Right lobe of liver (tissue), 6 donors: ENCODE measurements around the gene COL11A2. TPM values are rescaled to one million over a fixed set of nuclear protein-coding genes. Genes with fewer than 3 reads are reported as not detected.

Experiments used
- ATAC-seq, 4 donors: fragments of 200-7000 bp; cut with Tn5 transposase; one replicate each; pipeline ENCODE4 v1.9.1; 2020; ENCODE audit warnings: mild to moderate bottlenecking in 4 of 4, moderate library complexity in 4 of 4
- DNase-seq, 3 donors: peaks; one replicate each; pipeline ENCODE4 v3.0.0-alpha.2; 2020
- H3K27ac ChIP-seq, 3 donors: fragments of 200-600 bp; one replicate each; pipeline ENCODE4 v1.8.0; 2022
- H3K27me3 ChIP-seq, 2 donors: fragments of 200-600 bp; one replicate each; pipeline ENCODE4 v1.8.0; 2022
- H3K36me3 ChIP-seq, 4 donors: fragments of 200-600 bp; sonication (generic) in 1 of 4; one replicate each; pipeline versions ENCODE4 v1.5.1 to v1.8.0; 2017 to 2022; ENCODE audit warnings: control low read depth in 1 of 4
- H3K4me1 ChIP-seq, 4 donors: fragments of 200-600 bp; sonication (generic) in 1 of 4; one replicate each; pipeline versions ENCODE4 v1.5.1 to v1.8.0; 2017 to 2022; ENCODE audit warnings: control low read depth in 1 of 4
- H3K4me3 ChIP-seq, 3 donors: fragments of 200-600 bp; one replicate each; pipeline ENCODE4 v1.8.0; 2022
- H3K9me3 ChIP-seq, 4 donors: fragments of 200-600 bp; sonication (generic) in 1 of 4; one replicate each; pipeline versions ENCODE4 v1.5.1 to v1.8.0; 2017 to 2022; ENCODE audit warnings: control low read depth in 1 of 4
- POLR2A ChIP-seq: fragments of 450-650 bp; IDR thresholded peaks from one replicate; pipeline ENCODE4 v1.6.1; 2017; ENCODE audit warnings: antibody characterized with exemption, mild to moderate bottlenecking
- WGBS: methylation state at CpG from one replicate; pipeline ENCODE4 v1.1.6; 2018; ENCODE audit warnings: low coverage, low lambda C conversion rate; ENCODE audit not compliant: insufficient coverage; ENCODE audit errors: missing lambda C conversion rate; 5-methylcytosine and 5-hydroxymethylcytosine counted together
- intact Hi-C, 2 donors: fragments of 100-400 bp; cut with DNase I; formaldehyde crosslinking; loops; one replicate each; pipeline versions ENCODE4 v1.11.2 to v1.14.1; 2022
- total RNA-seq, 6 experiments: library from RNA; depleted of rRNA in 2 of 6; stranded (reverse); fragments of >200 nt in 2 of 6; fragmentation: NEBNext Ultra II Directional in 3 of 6; extraction: Animal tissue kit (Norgen Biotek cat#: 25700) in 3 of 6; gene quantifications; one replicate each; pipeline versions ENCODE4 v1.1.0 to v1.2.4, GENCODE V29; 2016 to 2023
- TF ChIP-seq, protein P1 (sequence below), 4 donors: fragments of 200-600 bp in 3 of 4; fragments of 450-650 bp in 1 of 4; IDR thresholded peaks; one replicate each; pipeline versions ENCODE4 v1.5.1 to v1.8.0; 2016 to 2022; ENCODE audit warnings: antibody characterized with exemption in 4 of 4, mild to moderate bottlenecking in 2 of 4
- donor health status: DM: no; HTN: yes; CAD: no.
- donor health status: DM: no; HTN: no; CAD: no.
- donor health status: DM: no; HTN: no; CAD: no.
- donor health status: DM: no; HTN: yes; CAD: no.
- donor health status: DM: no; HTN: yes; CAD: no.

Gene COL11A2
- total RNA-seq, 6 experiments from 2014 or later, result 0.06 to 1.4 (median 0.61) TPM

DNA sequence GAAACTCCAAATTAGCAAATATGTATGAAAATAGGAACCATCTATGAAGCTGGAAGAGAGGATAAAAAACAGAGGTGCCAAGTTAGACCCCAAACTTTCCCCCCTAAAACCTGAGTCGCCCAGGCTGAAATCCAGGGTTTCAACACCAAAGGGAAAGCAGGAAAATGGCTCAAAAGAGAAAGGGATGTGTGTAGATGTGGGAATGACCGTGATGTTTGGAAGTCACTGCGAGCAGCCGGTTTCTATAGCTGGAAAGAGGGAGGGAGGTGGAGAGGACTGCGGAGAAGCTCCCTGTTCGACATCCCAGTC, 20.5 kb upstream of the COL11A2 start:
- no peak for DNase-seq
- Histone ChIP-seq H3K27ac (no peak overlapping the region), H3K27me3 (no peaks in the 10 kb centered on the region), H3K9me3 (no peaks in the 10 kb centered on the region), H3K36me3 (peaks cover 0 to 14% (median 5%) of the 10 kb centered on the region in 4 donors), H3K4me3 (peak overlapping the region in 2 of 3 donors; percentile 20 to 32), H3K4me1 (peaks cover 0 to 16% (median 0%) of the 10 kb centered on the region in 4 donors)
- TF ChIP-seq POLR2A, result no peak
- TF ChIP-seq, protein P1, sequence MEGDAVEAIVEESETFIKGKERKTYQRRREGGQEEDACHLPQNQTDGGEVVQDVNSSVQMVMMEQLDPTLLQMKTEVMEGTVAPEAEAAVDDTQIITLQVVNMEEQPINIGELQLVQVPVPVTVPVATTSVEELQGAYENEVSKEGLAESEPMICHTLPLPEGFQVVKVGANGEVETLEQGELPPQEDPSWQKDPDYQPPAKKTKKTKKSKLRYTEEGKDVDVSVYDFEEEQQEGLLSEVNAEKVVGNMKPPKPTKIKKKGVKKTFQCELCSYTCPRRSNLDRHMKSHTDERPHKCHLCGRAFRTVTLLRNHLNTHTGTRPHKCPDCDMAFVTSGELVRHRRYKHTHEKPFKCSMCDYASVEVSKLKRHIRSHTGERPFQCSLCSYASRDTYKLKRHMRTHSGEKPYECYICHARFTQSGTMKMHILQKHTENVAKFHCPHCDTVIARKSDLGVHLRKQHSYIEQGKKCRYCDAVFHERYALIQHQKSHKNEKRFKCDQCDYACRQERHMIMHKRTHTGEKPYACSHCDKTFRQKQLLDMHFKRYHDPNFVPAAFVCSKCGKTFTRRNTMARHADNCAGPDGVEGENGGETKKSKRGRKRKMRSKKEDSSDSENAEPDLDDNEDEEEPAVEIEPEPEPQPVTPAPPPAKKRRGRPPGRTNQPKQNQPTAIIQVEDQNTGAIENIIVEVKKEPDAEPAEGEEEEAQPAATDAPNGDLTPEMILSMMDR (IDR thresholded peaks at IDR 0.05), result no peak
- intact Hi-C loops, result no loop called here
- no peak for ATAC-seq
- 2% methylated on average over 6 of the region's 6 CpGs for WGBS

DNA sequence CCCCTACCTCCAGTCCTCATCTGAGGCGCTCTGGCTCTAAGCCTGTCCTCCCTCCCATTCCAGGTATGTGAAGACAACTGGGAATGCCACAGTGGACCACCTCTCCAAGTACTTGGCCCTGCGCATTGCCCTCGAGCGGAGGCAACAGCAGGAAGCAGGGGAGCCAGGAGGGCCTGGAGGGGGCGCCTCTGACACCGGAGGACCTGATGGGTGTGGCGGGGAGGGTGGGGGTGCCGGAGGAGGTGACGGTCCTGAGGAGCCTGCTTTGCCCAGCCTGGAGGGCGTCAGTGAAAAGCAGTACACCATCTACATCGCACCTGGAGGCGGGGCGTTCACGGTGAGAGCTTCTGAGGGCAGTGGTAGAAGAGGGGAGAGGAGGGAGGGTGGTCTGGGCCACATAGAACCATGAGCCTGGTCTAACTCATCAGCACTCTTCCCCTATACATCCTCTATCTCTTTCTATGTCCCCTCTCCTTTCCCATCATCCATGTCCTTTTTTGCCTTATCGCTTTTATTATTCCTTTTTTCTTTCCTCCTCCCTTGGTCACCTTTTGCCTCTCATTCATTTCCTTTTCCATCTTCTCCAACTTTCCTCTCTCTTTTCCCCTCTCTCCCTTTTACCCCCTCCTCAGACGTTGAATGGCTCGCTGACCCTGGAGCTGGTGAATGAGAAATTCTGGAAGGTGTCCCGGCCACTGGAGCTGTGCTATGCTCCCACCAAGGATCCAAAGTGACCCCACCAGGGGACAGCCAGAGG, 19.6 kb upstream of the COL11A2 start:
- TF ChIP-seq, protein P1 (IDR thresholded peaks at IDR 0.05), result no peak
- TF ChIP-seq POLR2A, result no peak

DNA sequence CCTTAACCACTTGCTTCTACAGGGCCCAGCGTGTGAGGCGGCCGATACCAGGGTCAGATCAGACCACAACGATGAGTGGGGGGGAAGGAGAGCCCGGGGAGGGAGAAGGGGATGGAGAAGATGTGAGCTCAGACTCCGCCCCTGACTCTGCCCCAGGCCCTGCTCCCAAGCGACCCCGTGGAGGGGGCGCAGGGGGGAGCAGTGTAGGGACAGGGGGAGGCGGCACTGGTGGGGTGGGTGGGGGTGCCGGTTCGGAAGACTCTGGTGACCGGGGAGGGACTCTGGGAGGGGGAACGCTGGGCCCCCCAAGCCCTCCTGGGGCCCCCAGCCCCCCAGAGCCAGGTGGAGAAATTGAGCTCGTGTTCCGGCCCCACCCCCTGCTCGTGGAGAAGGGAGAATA, 18.9 kb upstream of the COL11A2 start:
- no peak overlapping the region for H3K27ac ChIP-seq
- DNase-seq (no peak), ATAC-seq (no peak)
- H3K36me3 ChIP-seq, result peaks cover 0 to 14% (median 5%) of the 10 kb centered on the region in 4 donors
- 78% methylated on average over 9 of the region's 17 CpGs for WGBS
- H3K27me3 ChIP-seq, result no peaks in the 10 kb centered on the region
- peaks cover 0 to 16% (median 0%) of the 10 kb centered on the region in 4 donors for H3K4me1 ChIP-seq
- intact Hi-C loops, result no loop called here
- no peak overlapping the region for H3K4me3 ChIP-seq
- TF ChIP-seq POLR2A, result no peak
- TF ChIP-seq, protein P1 (IDR thresholded peaks at IDR 0.05), result no peak
- H3K9me3 ChIP-seq, result no peaks in the 10 kb centered on the region

More for the DNA sequence above, 19.6 kb upstream of the COL11A2 start:
- no peak overlapping the region for H3K4me3 ChIP-seq
- peak in 2 of 3 donors; percentile 12 to 24 for DNase-seq
- peaks cover 0 to 16% (median 0%) of the 10 kb centered on the region in 4 donors for H3K4me1 ChIP-seq
- intact Hi-C loops, result no loop called here
- H3K27ac ChIP-seq, result no peak overlapping the region
- no peak for ATAC-seq
- WGBS, result 89% methylated on average over 10 of the region's 18 CpGs
- no peaks in the 10 kb centered on the region for H3K9me3 ChIP-seq
- peaks cover 0 to 14% (median 5%) of the 10 kb centered on the region in 4 donors for H3K36me3 ChIP-seq
- H3K27me3 ChIP-seq, result no peaks in the 10 kb centered on the region

DNA sequence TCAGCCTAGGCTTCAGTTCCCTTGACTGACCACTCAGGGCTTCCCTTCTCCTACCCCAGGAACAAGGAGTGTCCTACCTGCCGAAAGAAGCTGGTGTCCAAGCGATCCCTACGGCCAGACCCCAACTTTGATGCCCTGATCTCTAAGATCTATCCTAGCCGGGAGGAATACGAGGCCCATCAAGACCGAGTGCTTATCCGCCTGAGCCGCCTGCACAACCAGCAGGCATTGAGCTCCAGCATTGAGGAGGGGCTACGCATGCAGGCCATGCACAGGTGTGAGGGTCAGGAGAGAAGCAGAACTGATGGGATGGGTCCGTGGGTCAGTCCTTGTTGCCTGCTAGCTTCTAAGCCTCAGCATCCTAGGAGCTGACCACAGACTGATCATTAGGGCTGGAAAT, 17.6 kb upstream of the COL11A2 start:
- ATAC-seq (no peak), DNase-seq (peak in 1 of 3 donors; percentile 34)
- 100% methylated on average over 3 of the region's 10 CpGs for WGBS
- Histone ChIP-seq H3K36me3 (peaks cover 0 to 14% (median 5%) of the 10 kb centered on the region in 4 donors), H3K27ac (no peak overlapping the region), H3K27me3 (no peaks in the 10 kb centered on the region), H3K4me3 (no peak overlapping the region), H3K4me1 (peaks cover 0 to 23% (median 0%) of the 10 kb centered on the region in 4 donors), H3K9me3 (no peaks in the 10 kb centered on the region)
- TF ChIP-seq, protein P1 (IDR thresholded peaks at IDR 0.05), result no peak
- TF ChIP-seq POLR2A, result no peak
- intact Hi-C loops, result no loop called here
